ENCODE results near the gene TTLL11.

TTLL11 gene

GRCh38 chr9:121935739-121936138, 157.4 kb downstream of the TTLL11 start:
- DNase-seq (ENCODE audit: low spot score): no peak
- no peak for TF ChIP-seq CTCF (IDR thresholded peaks at IDR 0.05; ENCODE audit: extremely low read depth, missing control alignments)

DNA sequence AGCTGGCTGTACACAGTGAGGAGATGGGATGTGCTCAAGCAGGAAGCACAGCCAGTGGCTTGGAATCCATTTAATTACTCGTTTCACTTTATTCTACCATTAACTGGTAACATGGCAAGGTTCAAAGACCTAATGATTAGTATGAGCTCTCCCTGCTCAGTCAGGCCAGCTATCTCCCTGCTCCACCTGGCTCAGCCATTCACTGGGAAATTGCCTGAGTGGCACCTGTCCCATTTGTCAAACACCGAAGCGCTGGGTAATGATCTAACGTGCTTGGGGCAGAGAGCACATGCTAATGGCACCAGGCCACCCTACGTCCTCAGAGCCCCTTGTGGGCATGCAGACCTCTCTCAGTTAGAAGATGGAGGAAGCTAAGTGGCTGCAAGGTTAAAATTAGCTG, 162.2 kb downstream of the TTLL11 start:
- no peak for TF ChIP-seq CTCF (IDR thresholded peaks at IDR 0.05; ENCODE audit: extremely low read depth, missing control alignments)
- DNase-seq (ENCODE audit: low spot score): no peak

DNA sequence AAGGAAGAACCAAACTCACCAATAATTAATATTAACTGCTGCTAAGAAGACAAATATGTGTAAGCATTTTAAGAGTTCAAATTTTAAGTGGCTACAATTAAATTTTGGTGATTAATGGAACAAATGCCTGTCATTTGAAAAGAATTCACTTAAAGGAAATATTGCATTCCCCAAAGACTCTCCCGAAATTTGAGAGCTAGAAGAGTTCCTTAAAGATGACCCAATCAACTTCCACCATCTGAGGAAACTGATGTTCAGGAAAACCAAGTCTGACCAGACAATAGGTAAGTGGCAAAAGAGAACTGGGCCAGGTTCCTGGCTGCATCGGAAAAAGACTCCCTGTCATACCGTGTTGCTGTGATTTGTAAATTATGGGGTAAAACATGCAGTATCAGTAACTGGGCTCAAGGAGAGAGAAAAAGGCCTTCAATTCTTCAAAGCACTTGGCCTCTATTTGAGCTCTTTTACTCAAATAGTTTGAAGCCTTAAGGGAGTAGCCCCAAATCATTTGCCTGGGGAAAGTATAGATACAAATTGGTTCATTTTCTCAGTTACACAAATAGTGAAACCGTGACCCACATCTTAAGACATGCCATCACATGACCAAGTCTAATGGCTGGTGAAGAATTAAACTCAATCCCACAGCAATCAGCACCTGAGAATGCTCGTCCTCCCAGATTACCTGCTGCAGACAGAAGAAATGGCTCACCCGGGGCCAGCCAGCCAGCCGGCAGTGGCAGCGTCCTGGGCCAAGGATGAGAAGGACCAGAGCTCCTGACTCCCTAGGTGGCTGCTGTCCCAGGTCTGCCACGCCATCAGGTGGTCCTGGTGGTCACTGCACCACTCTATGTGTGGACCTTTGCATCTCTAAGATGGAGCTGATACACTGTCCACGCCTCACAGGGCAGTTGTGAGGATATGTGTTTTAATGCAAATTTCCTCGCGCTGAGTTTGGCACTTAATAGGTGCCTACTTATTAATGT, 162.9 kb downstream of the TTLL11 start:
- TF ChIP-seq CTCF (IDR thresholded peaks at IDR 0.05; ENCODE audit: extremely low read depth, missing control alignments): no peak
- DNase-seq (ENCODE audit: low spot score): no peak

- DNase-seq (ENCODE audit: low spot score): no peak
- TF ChIP-seq CTCF (IDR thresholded peaks at IDR 0.05; ENCODE audit: extremely low read depth, missing control alignments): no peak
Observed at GRCh38 chr9:121927636-121928035, 165.5 kb downstream of the TTLL11 start.

- DNase-seq (ENCODE audit: low spot score): no peak
Observed at GRCh38 chr9:121927081-121927480, 166.0 kb downstream of the TTLL11 start.

DNA sequence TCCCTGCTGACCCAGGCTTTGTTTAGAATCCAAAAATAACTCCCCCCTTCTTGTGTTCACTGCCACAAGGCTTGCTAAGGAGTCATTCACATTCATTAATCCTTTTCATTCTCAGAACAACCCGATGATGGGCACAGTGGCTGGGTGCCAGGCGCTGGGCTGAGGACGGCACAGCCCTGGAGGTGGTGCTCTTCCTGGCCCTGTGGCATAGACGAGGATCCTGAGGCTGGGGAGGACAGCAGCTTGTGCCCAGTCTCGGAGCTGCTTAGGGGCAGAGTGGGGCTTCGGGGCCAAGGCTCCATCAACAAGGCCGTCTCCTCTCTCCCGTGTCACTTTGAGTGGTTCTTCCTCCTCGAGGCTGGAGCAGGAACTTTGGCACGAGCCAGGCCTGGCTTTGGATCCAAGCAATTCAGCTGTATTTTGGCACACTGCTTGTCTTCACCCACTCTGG, 166.7 kb downstream of the TTLL11 start:
- TF ChIP-seq CTCF (IDR thresholded peaks at IDR 0.05; ENCODE audit: extremely low read depth, missing control alignments): no peak
- DNase-seq (ENCODE audit: low spot score): no peak

More at GRCh38 chr9:121927081-121927480, 166.0 kb downstream of the TTLL11 start:
- TF ChIP-seq CTCF (IDR thresholded peaks at IDR 0.05; ENCODE audit: extremely low read depth, missing control alignments): no peak

DNA sequence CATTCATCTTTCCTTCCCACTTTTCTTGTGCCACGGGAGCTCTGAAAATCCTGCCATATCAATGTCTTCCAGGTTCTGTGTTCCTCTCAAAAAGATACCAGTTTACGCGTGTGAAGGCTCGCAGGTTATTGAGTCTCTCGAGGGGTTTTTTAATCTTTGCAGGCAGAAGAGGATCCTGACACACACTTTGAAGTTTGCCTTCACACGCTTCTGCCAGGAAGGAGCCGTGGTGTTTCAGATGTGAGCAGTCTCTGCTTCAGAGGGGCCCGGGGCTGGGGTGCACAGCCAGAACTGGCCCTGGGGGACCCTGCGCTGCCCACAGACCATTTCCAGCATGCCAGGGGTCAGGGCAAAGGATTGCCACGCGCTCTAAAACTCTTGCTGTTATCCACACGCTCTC, 167.2 kb downstream of the TTLL11 start:
- no peak for DNase-seq (ENCODE audit: low spot score)
- TF ChIP-seq CTCF (IDR thresholded peaks at IDR 0.05; ENCODE audit: extremely low read depth, missing control alignments): no peak
